ENCODE data around the gene PCBP4.

- TF ChIP-seq EZH2phosphoT487 (IDR thresholded peaks at IDR 0.05; ENCODE audit: borderline replicate concordance, low read length) (no peak), CTCF (conservative IDR thresholded peaks at IDR 0.05; ENCODE audit: low read depth, low read length) (no peak), EZH2 (IDR thresholded peaks at IDR 0.05; ENCODE audit: low read length, unreplicated experiment) (no peak)
These were observed 48.4 kb upstream of the PCBP4 start for GRCh38 chr3:52015438-52016228.

Measured in PC-3 (cell line).